ENCODE data around the gene EFNA4. TPM values are rescaled to one million over a fixed set of nuclear protein-coding genes. Genes with fewer than 3 reads are reported as not detected.

EFNA4 gene
- total RNA-seq, 2 experiments from 2014 or later, result 7.9 to 8.1 TPM

GRCh38 chr1:155023627-155024026 lies 39.9 kb upstream of the EFNA4 start:
- POLR2A ChIA-PET, result no interaction called here
- no peak overlapping the region for H3K27ac Mint-ChIP-seq

GRCh38 chr1:155024315-155024714 lies 39.2 kb upstream of the EFNA4 start:
- POLR2A ChIA-PET, result no interaction called here
- Mint-ChIP-seq H3K4me3 (no peak overlapping the region), H3K9me3 (no peaks in the 10 kb centered on the region), H3K27ac (no peak overlapping the region), H3K36me3 (peaks cover 3% of the 10 kb centered on the region), H3K27me3 (peaks cover 12% of the 10 kb centered on the region), H3K4me1 (peaks cover 3% of the 10 kb centered on the region)
- ATAC-seq (ENCODE audit: low read depth), result no peak
- no peak for DNase-seq

More at GRCh38 chr1:155023627-155024026, 39.9 kb upstream of the EFNA4 start:
- H3K4me1 Mint-ChIP-seq, result peaks cover 4% of the 10 kb centered on the region
- no peaks in the 10 kb centered on the region for H3K9me3 Mint-ChIP-seq
- no peak for ATAC-seq (ENCODE audit: low read depth)
- no peak for DNase-seq
- H3K36me3 Mint-ChIP-seq, result peaks cover 4% of the 10 kb centered on the region
- H3K27me3 Mint-ChIP-seq, result peaks cover 12% of the 10 kb centered on the region
- H3K4me3 Mint-ChIP-seq, result no peak overlapping the region

- Mint-ChIP-seq H3K27me3 (peaks cover 8% of the 10 kb centered on the region), H3K36me3 (no peaks in the 10 kb centered on the region), H3K4me1 (no peaks in the 10 kb centered on the region), H3K9me3 (no peaks in the 10 kb centered on the region), H3K4me3 (no peak overlapping the region), H3K27ac (no peak overlapping the region)
- ATAC-seq (ENCODE audit: low read depth), result no peak
- POLR2A ChIA-PET, result no interaction called here
- no peak for DNase-seq
Observed at GRCh38 chr1:155026154-155026553, 37.4 kb upstream of the EFNA4 start.

GRCh38 chr1:155026588-155026987 lies 37.0 kb upstream of the EFNA4 start:
- Mint-ChIP-seq H3K27me3 (peaks cover 8% of the 10 kb centered on the region), H3K27ac (no peak overlapping the region), H3K4me3 (no peak overlapping the region), H3K36me3 (no peaks in the 10 kb centered on the region), H3K4me1 (no peaks in the 10 kb centered on the region), H3K9me3 (no peaks in the 10 kb centered on the region)
- no peak for ATAC-seq (ENCODE audit: low read depth)
- no peak for DNase-seq
- POLR2A ChIA-PET, result no interaction called here

- POLR2A ChIA-PET, result no interaction called here
- no peak overlapping the region for H3K27ac Mint-ChIP-seq
Observed at GRCh38 chr1:155029513-155030242, 33.9 kb upstream of the EFNA4 start.

GRCh38 chr1:155030243-155030795 lies 33.2 kb upstream of the EFNA4 start:
- DNase-seq (no peak), ATAC-seq (ENCODE audit: low read depth) (no peak)
- Mint-ChIP-seq H3K27me3 (peaks cover 7% of the 10 kb centered on the region), H3K4me3 (no peak overlapping the region), H3K9me3 (no peaks in the 10 kb centered on the region), H3K4me1 (no peaks in the 10 kb centered on the region), H3K36me3 (no peaks in the 10 kb centered on the region), H3K27ac (no peak overlapping the region)
- POLR2A ChIA-PET, result no interaction called here

More at GRCh38 chr1:155029513-155030242, 33.9 kb upstream of the EFNA4 start:
- Mint-ChIP-seq H3K36me3 (no peaks in the 10 kb centered on the region), H3K27me3 (peaks cover 6% of the 10 kb centered on the region), H3K4me3 (no peak overlapping the region), H3K9me3 (no peaks in the 10 kb centered on the region), H3K4me1 (no peaks in the 10 kb centered on the region)
- ATAC-seq (ENCODE audit: low read depth) (no peak), DNase-seq (no peak)

- ATAC-seq (ENCODE audit: low read depth), result no peak
- Mint-ChIP-seq H3K27ac (no peak overlapping the region), H3K4me1 (no peaks in the 10 kb centered on the region), H3K4me3 (no peak overlapping the region), H3K9me3 (no peaks in the 10 kb centered on the region), H3K36me3 (no peaks in the 10 kb centered on the region), H3K27me3 (peaks cover 4% of the 10 kb centered on the region)
- no peak for DNase-seq
- POLR2A ChIA-PET, result no interaction called here
Observed at GRCh38 chr1:155030899-155031298, 32.6 kb upstream of the EFNA4 start.

GRCh38 chr1:155032886-155033285 lies 30.7 kb upstream of the EFNA4 start:
- DNase-seq (no peak), ATAC-seq (ENCODE audit: low read depth) (no peak)
- peaks cover 9% of the 10 kb centered on the region for H3K27me3 Mint-ChIP-seq
- H3K4me3 Mint-ChIP-seq, result no peak overlapping the region
- no peak overlapping the region for H3K27ac Mint-ChIP-seq
- H3K9me3 Mint-ChIP-seq, result no peaks in the 10 kb centered on the region
- POLR2A ChIA-PET, result interaction anchor here (0.9 kb wide), 1 partner anchor 40 kb away, joined by 3 read pairs; the partner anchor contains the start of gene LENEP
- H3K4me1 Mint-ChIP-seq, result no peaks in the 10 kb centered on the region
- no peaks in the 10 kb centered on the region for H3K36me3 Mint-ChIP-seq

- H3K27me3 Mint-ChIP-seq, result peaks cover 10% of the 10 kb centered on the region
- no peak for DNase-seq
- H3K4me3 Mint-ChIP-seq, result no peak within 1 kb of the TSS
- H3K27ac Mint-ChIP-seq, result no peak within 1 kb of the TSS
- H3K36me3 Mint-ChIP-seq, result no peaks in the 10 kb centered on the region
- ATAC-seq (ENCODE audit: low read depth), result no peak
- H3K4me1 Mint-ChIP-seq, result peaks cover 1% of the 10 kb centered on the region
- no peaks in the 10 kb centered on the region for H3K9me3 Mint-ChIP-seq
- POLR2A ChIA-PET, result interaction anchor here (0.9 kb wide), 1 partner anchor 41 kb away, joined by 3 read pairs; the partner anchor contains the start of gene LENEP
Observed at GRCh38 chr1:155033524-155033923, 30.0 kb upstream of the EFNA4 start, which contains the start of the genes DCST1 and DCST2. Gene DCST1, plus strand, starts transcription at chr1:155033824. Its CDS starts 213 bp downstream, at chr1:155034037. Gene DCST2, minus strand, starts transcription at chr1:155033781. Its CDS starts 80 bp downstream, at chr1:155033701.

GRCh38 chr1:155034318-155035208 lies 29.0 kb upstream of the EFNA4 start:
- H3K36me3 Mint-ChIP-seq, result no peaks in the 10 kb centered on the region
- H3K4me1 Mint-ChIP-seq, result peaks cover 8% of the 10 kb centered on the region
- no peak overlapping the region for H3K27ac Mint-ChIP-seq
- H3K9me3 Mint-ChIP-seq, result no peaks in the 10 kb centered on the region
- DNase-seq (no peak), ATAC-seq (ENCODE audit: low read depth) (no peak)
- POLR2A ChIA-PET, result no interaction called here
- no peak overlapping the region for H3K4me3 Mint-ChIP-seq
- H3K27me3 Mint-ChIP-seq, result peaks cover 15% of the 10 kb centered on the region

- POLR2A ChIA-PET, result no interaction called here
- DNase-seq (no peak), ATAC-seq (ENCODE audit: low read depth) (no peak)
- no peak overlapping the region for H3K27ac Mint-ChIP-seq
- no peaks in the 10 kb centered on the region for H3K36me3 Mint-ChIP-seq
- H3K9me3 Mint-ChIP-seq, result no peaks in the 10 kb centered on the region
- no peak overlapping the region for H3K4me3 Mint-ChIP-seq
- H3K4me1 Mint-ChIP-seq, result peaks cover 8% of the 10 kb centered on the region
- H3K27me3 Mint-ChIP-seq, result peaks cover 15% of the 10 kb centered on the region
Observed at GRCh38 chr1:155035936-155036335, 27.6 kb upstream of the EFNA4 start.

- ATAC-seq (ENCODE audit: low read depth) (no peak), DNase-seq (no peak)
- POLR2A ChIA-PET, result interaction anchor here (0.9 kb wide), 1 partner anchor 14 kb away, joined by 5 read pairs; the partner anchor contains the start of gene ADAM15
- Mint-ChIP-seq H3K27me3 (peaks cover 20% of the 10 kb centered on the region), H3K36me3 (no peaks in the 10 kb centered on the region), H3K9me3 (no peaks in the 10 kb centered on the region), H3K27ac (no peak overlapping the region), H3K4me3 (no peak overlapping the region), H3K4me1 (peaks cover 8% of the 10 kb centered on the region)
Observed at GRCh38 chr1:155037043-155037442, 26.5 kb upstream of the EFNA4 start.

GRCh38 chr1:155037851-155038441 lies 25.6 kb upstream of the EFNA4 start:
- no peak overlapping the region for H3K4me3 Mint-ChIP-seq
- POLR2A ChIA-PET, result interaction anchor here (0.9 to 1.1 kb wide), 2 partner anchors 13 to 27 kb away, joined by 3 to 5 read pairs; partner anchors contain the start of gene ADAM15
- no peaks in the 10 kb centered on the region for H3K36me3 Mint-ChIP-seq
- no peak for ATAC-seq (ENCODE audit: low read depth)
- no peak overlapping the region for H3K27ac Mint-ChIP-seq
- H3K4me1 Mint-ChIP-seq, result peaks cover 8% of the 10 kb centered on the region
- DNase-seq, result no peak
- peaks cover 24% of the 10 kb centered on the region for H3K27me3 Mint-ChIP-seq
- no peaks in the 10 kb centered on the region for H3K9me3 Mint-ChIP-seq
